ENCODE measurements around the gene GJB1. TPM values are rescaled to one million over a fixed set of nuclear protein-coding genes. Genes with fewer than 3 reads are reported as not detected.

GJB1 gene
- total RNA-seq, 1 experiment from 2014 or later: not detected

DNA sequence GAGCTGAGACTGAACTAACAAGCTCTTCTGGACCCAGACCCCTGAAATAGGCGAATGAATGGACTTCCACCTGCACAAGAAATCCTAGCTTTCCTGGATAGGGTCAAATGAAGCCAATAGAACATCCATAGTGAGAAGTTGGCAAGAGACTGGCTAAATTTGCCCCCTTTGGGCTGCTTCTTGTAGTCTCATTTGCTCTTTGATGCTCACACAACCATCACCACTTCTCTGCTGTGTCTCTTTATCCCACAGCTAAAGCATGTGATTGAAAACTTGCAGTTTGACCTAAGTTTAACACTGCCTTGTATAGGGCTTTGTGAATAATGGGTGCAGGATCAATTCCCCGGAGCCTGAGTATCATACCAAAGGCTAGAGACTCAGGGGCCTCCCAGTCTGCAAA lies 40.2 kb upstream of the GJB1 start:
- no peak overlapping the region for H3K4me2 ChIP-seq (ENCODE audit: low read length)
- no peak overlapping the region for H3K9ac ChIP-seq (ENCODE audit: low read length)
- H3K9me2 ChIP-seq (replicated peaks; ENCODE audit: low read length): no peaks in the 10 kb centered on the region
- POLR2A ChIA-PET (ENCODE audit: unreplicated experiment): interaction anchor here (2.3 kb wide), 1 partner anchor 183 kb away, joined by 14 read pairs; the partner anchor contains the start of gene TAF1
- no TSS peak for BruUV-seq (replicated peaks)
- no peaks in the 10 kb centered on the region for H3K79me2 ChIP-seq (ENCODE audit: low read length)
- no peaks in the 10 kb centered on the region for H4K20me1 ChIP-seq (ENCODE audit: low read length)
- ATAC-seq: no peak
- H3K4me1 ChIP-seq (ENCODE audit: insufficient read depth, low read length): peaks cover 11% of the 10 kb centered on the region
- DNase-seq: no peak
- no peak overlapping the region for H3K4me3 ChIP-seq (ENCODE audit: low read length)
- CTCF ChIA-PET: interaction anchor here (0.6 kb wide), 1 partner anchor 189 kb away, joined by 3 read pairs; no protein-coding TSS in a partner anchor
- H3K36me3 ChIP-seq (ENCODE audit: low read depth, low read length): no peaks in the 10 kb centered on the region
- no peak overlapping the region for H3K27ac ChIP-seq (ENCODE audit: low read length)
- H2AFZ ChIP-seq (ENCODE audit: low read length): no peak overlapping the region
- intact Hi-C loops (cut with micrococcal nuclease): loop anchor here (10.0 kb wide), 1 partner anchor 102 kb away; the partner anchor contains the start of gene NONO
- H3K27me3 ChIP-seq (ENCODE audit: low read length): no peaks in the 10 kb centered on the region
- no peaks in the 10 kb centered on the region for H3K9me3 ChIP-seq (ENCODE audit: low read length)
- no peaks in the 10 kb centered on the region for H3F3A ChIP-seq (ENCODE audit: low read length, unreplicated experiment)
- TF ChIP-seq EZH2phosphoT487 (IDR thresholded peaks at IDR 0.05; ENCODE audit: borderline replicate concordance, low read length): no peak
- TF ChIP-seq, protein P1, sequence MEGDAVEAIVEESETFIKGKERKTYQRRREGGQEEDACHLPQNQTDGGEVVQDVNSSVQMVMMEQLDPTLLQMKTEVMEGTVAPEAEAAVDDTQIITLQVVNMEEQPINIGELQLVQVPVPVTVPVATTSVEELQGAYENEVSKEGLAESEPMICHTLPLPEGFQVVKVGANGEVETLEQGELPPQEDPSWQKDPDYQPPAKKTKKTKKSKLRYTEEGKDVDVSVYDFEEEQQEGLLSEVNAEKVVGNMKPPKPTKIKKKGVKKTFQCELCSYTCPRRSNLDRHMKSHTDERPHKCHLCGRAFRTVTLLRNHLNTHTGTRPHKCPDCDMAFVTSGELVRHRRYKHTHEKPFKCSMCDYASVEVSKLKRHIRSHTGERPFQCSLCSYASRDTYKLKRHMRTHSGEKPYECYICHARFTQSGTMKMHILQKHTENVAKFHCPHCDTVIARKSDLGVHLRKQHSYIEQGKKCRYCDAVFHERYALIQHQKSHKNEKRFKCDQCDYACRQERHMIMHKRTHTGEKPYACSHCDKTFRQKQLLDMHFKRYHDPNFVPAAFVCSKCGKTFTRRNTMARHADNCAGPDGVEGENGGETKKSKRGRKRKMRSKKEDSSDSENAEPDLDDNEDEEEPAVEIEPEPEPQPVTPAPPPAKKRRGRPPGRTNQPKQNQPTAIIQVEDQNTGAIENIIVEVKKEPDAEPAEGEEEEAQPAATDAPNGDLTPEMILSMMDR (conservative IDR thresholded peaks at IDR 0.05; ENCODE audit: low read depth, low read length): no peak
- TF ChIP-seq EZH2 (IDR thresholded peaks at IDR 0.05; ENCODE audit: low read length, unreplicated experiment): no peak

DNA sequence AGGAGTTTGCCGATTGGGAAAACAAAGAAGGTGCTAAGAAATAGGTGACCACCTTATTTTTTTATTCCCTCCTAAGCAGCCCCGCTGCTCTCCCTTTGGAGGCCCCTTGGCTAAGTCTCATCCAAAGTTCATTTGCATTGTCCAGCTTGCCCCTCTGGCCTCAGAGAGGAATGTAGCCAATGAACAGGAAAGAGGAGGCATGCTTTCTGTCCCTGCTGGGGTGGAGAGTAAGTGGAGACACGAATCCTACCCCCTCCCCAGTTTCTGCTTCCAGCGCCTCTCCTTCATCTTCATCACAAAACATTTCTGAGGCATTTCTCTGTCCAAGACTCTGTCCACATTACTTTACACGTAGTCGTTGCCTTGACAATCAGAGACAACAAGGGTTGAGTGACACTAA lies 39.7 kb upstream of the GJB1 start:
- no peaks in the 10 kb centered on the region for H3K79me2 ChIP-seq (ENCODE audit: low read length)
- no peaks in the 10 kb centered on the region for H4K20me1 ChIP-seq (ENCODE audit: low read length)
- TF ChIP-seq EZH2phosphoT487 (IDR thresholded peaks at IDR 0.05; ENCODE audit: borderline replicate concordance, low read length): no peak
- TF ChIP-seq EZH2 (IDR thresholded peaks at IDR 0.05; ENCODE audit: low read length, unreplicated experiment): no peak
- TF ChIP-seq, protein P1 (conservative IDR thresholded peaks at IDR 0.05; ENCODE audit: low read depth, low read length): no peak
- ChIA-PET CTCF (no interaction called here), POLR2A (ENCODE audit: unreplicated experiment) (interaction anchor here (2.3 kb wide), 1 partner anchor 183 kb away, joined by 14 read pairs; the partner anchor contains the start of gene TAF1)
- no peak for ATAC-seq
- no peaks in the 10 kb centered on the region for H3K27me3 ChIP-seq (ENCODE audit: low read length)
- no peak overlapping the region for H2AFZ ChIP-seq (ENCODE audit: low read length)
- no peaks in the 10 kb centered on the region for H3F3A ChIP-seq (ENCODE audit: low read length, unreplicated experiment)
- no peak overlapping the region for H3K4me3 ChIP-seq (ENCODE audit: low read length)
- intact Hi-C loops (cut with micrococcal nuclease): loop anchor here (10.0 kb wide), 1 partner anchor 101 kb away; the partner anchor contains the start of gene NONO
- no peak overlapping the region for H3K4me2 ChIP-seq (ENCODE audit: low read length)
- peaks cover 11% of the 10 kb centered on the region for H3K4me1 ChIP-seq (ENCODE audit: insufficient read depth, low read length)
- H3K9me2 ChIP-seq (replicated peaks; ENCODE audit: low read length): no peaks in the 10 kb centered on the region
- no peak overlapping the region for H3K9ac ChIP-seq (ENCODE audit: low read length)
- no TSS peak for BruUV-seq (replicated peaks)
- no peaks in the 10 kb centered on the region for H3K9me3 ChIP-seq (ENCODE audit: low read length)
- H3K36me3 ChIP-seq (ENCODE audit: low read depth, low read length): no peaks in the 10 kb centered on the region
- H3K27ac ChIP-seq (ENCODE audit: low read length): no peak overlapping the region
- no peak for DNase-seq

DNA sequence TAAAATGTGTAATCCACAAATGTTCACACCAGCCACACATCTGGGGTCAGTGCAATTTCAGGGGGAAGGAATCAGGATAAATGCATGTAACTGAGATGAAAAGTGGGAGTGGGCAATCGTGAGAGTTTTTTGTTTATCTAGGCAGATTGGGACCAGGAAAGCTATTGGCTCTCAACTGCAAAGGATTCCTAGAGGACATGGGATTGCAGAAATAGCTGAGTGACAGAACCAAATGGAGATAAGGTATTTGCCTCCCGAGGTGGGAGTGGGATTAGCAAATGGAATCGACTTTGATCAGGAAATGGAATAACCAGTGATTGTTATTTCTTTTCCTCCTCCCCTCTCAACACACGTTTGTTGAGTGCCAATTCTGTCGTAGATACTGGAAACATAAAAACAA lies 38.9 kb upstream of the GJB1 start:
- Histone ChIP-seq H3K9me3 (ENCODE audit: low read length) (no peaks in the 10 kb centered on the region), H2AFZ (ENCODE audit: low read length) (no peak overlapping the region), H3K79me2 (ENCODE audit: low read length) (no peaks in the 10 kb centered on the region), H3K36me3 (ENCODE audit: low read depth, low read length) (no peaks in the 10 kb centered on the region), H3F3A (ENCODE audit: low read length, unreplicated experiment) (no peaks in the 10 kb centered on the region), H3K27me3 (ENCODE audit: low read length) (no peaks in the 10 kb centered on the region), H3K9me2 (replicated peaks; ENCODE audit: low read length) (no peaks in the 10 kb centered on the region), H3K4me3 (ENCODE audit: low read length) (no peak overlapping the region), H3K27ac (ENCODE audit: low read length) (no peak overlapping the region), H3K4me2 (ENCODE audit: low read length) (no peak overlapping the region), H3K4me1 (ENCODE audit: insufficient read depth, low read length) (peaks cover 11% of the 10 kb centered on the region), H4K20me1 (ENCODE audit: low read length) (no peaks in the 10 kb centered on the region), H3K9ac (ENCODE audit: low read length) (no peak overlapping the region)
- ChIA-PET CTCF (no interaction called here), POLR2A (ENCODE audit: unreplicated experiment) (no interaction called here)
- intact Hi-C loops (cut with micrococcal nuclease): loop anchor here (10.0 kb wide), 1 partner anchor 101 kb away; the partner anchor contains the start of gene NONO
- ATAC-seq (no peak), DNase-seq (no peak)
- TF ChIP-seq EZH2 (IDR thresholded peaks at IDR 0.05; ENCODE audit: low read length, unreplicated experiment): no peak
- TF ChIP-seq, protein P1 (conservative IDR thresholded peaks at IDR 0.05; ENCODE audit: low read depth, low read length): no peak
- no peak for TF ChIP-seq EZH2phosphoT487 (IDR thresholded peaks at IDR 0.05; ENCODE audit: borderline replicate concordance, low read length)
- no TSS peak for BruUV-seq (replicated peaks)

Measured in PC-3 (cell line).